NCI-H2029 (cell line): ENCODE data around the gene INPP4A.

Experiments used
- DNase-seq: peaks from one replicate; lab custom pipeline; 2025; lab: John Stamatoyannopoulos, UW

Gene INPP4A

GRCh38 chr2:98514879-98515249 lies 70.2 kb downstream of the INPP4A start:
- no peak for DNase-seq

- DNase-seq: no peak
Observed at GRCh38 chr2:98515250-98515991, 70.8 kb downstream of the INPP4A start.

- no peak for DNase-seq
Observed at GRCh38 chr2:98516571-98516970, 71.9 kb downstream of the INPP4A start.

GRCh38 chr2:98517636-98518035 lies 73.0 kb downstream of the INPP4A start:
- no peak for DNase-seq

- DNase-seq: no peak
Observed at GRCh38 chr2:98518101-98518500, 73.4 kb downstream of the INPP4A start.

- no peak for DNase-seq
Observed at GRCh38 chr2:98519156-98519555, 74.5 kb downstream of the INPP4A start.

- peak; percentile 47 for DNase-seq
Observed at GRCh38 chr2:98519851-98520250, 75.2 kb downstream of the INPP4A start.

- DNase-seq: no peak
Observed at GRCh38 chr2:98520806-98521205, 76.1 kb downstream of the INPP4A start.

- DNase-seq: no peak
Observed at GRCh38 chr2:98521266-98521665, 76.6 kb downstream of the INPP4A start.

- DNase-seq: no peak
Observed at GRCh38 chr2:98522854-98523253, 78.2 kb downstream of the INPP4A start.

GRCh38 chr2:98524168-98524567 lies 79.5 kb downstream of the INPP4A start:
- DNase-seq: peak; percentile 72

GRCh38 chr2:98528349-98528748 lies 83.7 kb downstream of the INPP4A start:
- no peak for DNase-seq

GRCh38 chr2:98530114-98530513 lies 85.5 kb downstream of the INPP4A start:
- no peak for DNase-seq

GRCh38 chr2:98532756-98533155 lies 88.1 kb downstream of the INPP4A start:
- peak; percentile 17 for DNase-seq

- no peak for DNase-seq
Observed at GRCh38 chr2:98533547-98533946, 88.9 kb downstream of the INPP4A start.

- DNase-seq: no peak
Observed at GRCh38 chr2:98534761-98535160, 90.1 kb downstream of the INPP4A start.

GRCh38 chr2:98535971-98536677 lies 91.5 kb downstream of the INPP4A start:
- DNase-seq: no peak

- DNase-seq: no peak
Observed at GRCh38 chr2:98537390-98538126, 92.9 kb downstream of the INPP4A start.

- DNase-seq: no peak
Observed at GRCh38 chr2:98538280-98539041, 93.8 kb downstream of the INPP4A start.

GRCh38 chr2:98539056-98539735 lies 94.5 kb downstream of the INPP4A start:
- no peak for DNase-seq

GRCh38 chr2:98540536-98540935 lies 95.9 kb downstream of the INPP4A start:
- DNase-seq: no peak

- no peak for DNase-seq
Observed at GRCh38 chr2:98541489-98541888, 96.8 kb downstream of the INPP4A start.
